ENCODE data around the gene KCNQ2.

KCNQ2 gene

DNA sequence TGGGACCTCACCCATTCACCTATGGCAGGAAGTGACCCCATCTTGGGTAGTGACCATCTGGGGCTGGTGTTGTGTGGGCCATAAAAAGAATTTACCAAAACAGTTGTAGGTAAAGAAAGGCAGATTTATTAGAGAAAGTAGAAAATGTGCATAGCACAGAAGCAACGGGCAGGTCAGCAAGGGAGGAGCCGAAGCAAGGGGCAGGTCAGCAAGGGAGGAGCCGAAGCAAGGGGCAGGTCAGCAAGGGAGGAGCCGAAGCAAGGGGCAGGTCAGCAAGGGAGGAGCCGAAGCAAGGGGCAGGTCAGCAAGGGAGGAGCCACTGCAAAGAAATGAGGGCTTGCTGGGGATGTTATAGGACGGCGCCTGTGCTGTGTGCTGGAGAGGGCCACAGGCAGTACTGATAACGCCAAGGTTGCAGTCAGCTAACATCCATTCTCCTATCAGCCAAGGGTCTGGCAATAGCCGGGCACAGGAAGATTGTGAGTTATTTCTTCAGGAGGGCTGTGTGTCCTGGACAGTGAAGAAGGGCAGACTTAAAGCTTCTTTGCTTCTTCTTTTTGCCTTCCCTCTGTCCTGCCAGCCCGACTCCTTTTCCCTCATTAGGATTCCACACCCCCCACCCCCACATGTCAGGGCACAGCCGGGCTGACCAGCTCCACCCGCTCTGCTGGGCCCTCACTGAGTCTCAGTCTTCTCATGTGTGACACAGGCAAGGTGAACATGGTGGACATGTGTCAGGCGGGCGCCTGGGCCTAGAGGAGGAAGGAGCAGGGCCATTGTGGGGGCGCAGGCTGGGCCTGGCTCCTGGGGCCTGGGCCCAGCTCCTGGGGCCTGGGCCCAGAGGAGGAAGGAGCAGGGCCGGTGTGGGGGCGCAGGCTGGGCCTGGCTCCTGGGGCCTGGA is 79.7 kb downstream of the KCNQ2 start:
- no peak for TF ChIP-seq EP300 (IDR thresholded peaks at IDR 0.05; ENCODE audit: borderline replicate concordance)

DNA sequence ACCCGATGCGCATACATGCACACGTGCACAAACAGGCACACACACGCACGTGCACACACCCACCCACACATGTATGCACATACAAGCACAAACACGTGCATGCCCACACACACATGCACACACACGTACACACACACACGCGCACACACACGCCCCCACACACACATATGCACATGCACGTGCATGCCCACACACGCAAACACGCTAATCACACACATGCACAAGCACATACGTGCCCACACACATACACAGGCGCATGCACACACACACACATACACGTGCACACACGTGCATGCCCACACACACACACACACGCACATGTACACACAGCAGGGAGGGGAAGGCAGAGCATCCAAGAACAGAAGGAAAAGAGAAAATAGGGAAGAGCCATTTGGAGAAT is 84.5 kb downstream of the KCNQ2 start:
- TF ChIP-seq NFIC (IDR thresholded peaks at IDR 0.05) = no peak
- TF ChIP-seq, protein P1, sequence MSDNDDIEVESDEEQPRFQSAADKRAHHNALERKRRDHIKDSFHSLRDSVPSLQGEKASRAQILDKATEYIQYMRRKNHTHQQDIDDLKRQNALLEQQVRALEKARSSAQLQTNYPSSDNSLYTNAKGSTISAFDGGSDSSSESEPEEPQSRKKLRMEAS (IDR thresholded peaks at IDR 0.05) = no peak

DNA sequence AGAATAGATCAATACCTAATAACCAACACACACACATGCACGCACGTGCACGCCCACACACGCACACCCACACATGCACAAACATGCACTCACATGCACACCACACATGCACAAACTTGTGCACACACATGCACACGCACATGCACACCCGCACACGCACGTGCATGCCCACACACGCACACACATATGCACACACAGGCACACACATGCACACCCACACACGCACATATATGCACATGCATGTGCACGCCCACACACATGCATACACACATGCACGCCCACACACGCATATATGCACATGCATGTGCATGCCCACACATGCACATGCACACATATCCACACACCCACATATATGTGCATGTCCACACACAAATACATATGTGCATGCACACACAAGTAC is 85.1 kb downstream of the KCNQ2 start:
- no peak for TF ChIP-seq NFIC (IDR thresholded peaks at IDR 0.05)
- TF ChIP-seq EP300 (IDR thresholded peaks at IDR 0.05; ENCODE audit: borderline replicate concordance) = no peak
- TF ChIP-seq, protein P2, sequence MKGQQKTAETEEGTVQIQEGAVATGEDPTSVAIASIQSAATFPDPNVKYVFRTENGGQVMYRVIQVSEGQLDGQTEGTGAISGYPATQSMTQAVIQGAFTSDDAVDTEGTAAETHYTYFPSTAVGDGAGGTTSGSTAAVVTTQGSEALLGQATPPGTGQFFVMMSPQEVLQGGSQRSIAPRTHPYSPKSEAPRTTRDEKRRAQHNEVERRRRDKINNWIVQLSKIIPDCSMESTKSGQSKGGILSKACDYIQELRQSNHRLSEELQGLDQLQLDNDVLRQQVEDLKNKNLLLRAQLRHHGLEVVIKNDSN (IDR thresholded peaks at IDR 0.05) = no peak
- TF ChIP-seq CREB1 (IDR thresholded peaks at IDR 0.05; ENCODE audit: low read depth) = no peak
- TF ChIP-seq RAD21 (IDR thresholded peaks at IDR 0.05; ENCODE audit: low read depth) = no peak
- no peak for TF ChIP-seq ZBTB7A (IDR thresholded peaks at IDR 0.05; ENCODE audit: low read depth)

DNA sequence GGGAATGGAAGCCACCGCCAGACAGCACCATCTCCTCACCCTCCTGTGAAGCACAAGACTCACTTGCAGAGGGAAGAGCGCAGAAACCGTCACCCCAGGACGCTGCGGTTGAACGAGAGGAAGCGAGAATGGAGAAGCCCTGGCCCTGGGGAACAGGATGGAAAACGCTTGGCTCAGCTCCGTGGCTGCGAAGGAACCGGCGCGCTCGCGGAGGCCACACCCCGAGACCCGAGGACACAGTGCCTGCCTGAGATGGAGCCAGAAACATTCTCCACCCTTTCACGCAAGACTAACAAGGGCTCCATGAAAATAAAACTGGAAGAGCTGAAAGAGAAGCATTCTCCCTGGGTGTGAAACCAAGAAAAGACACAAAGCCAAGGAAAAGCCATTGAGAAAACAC is 86.0 kb downstream of the KCNQ2 start:
- TF ChIP-seq EP300 (IDR thresholded peaks at IDR 0.05; ENCODE audit: borderline replicate concordance) (no peak), CREB1 (IDR thresholded peaks at IDR 0.05; ENCODE audit: low read depth) (no peak), TAF1 (IDR thresholded peaks at IDR 0.05; ENCODE audit: low read depth) (no peak), FOXM1 (IDR thresholded peaks at IDR 0.05; ENCODE audit: borderline replicate concordance, low read depth) (no peak), RAD21 (IDR thresholded peaks at IDR 0.05; ENCODE audit: low read depth) (no peak)
- TF ChIP-seq, protein P2 (IDR thresholded peaks at IDR 0.05) = no peak
- TF ChIP-seq, protein P1 (IDR thresholded peaks at IDR 0.05) = no peak
- TF ChIP-seq, protein P3, sequence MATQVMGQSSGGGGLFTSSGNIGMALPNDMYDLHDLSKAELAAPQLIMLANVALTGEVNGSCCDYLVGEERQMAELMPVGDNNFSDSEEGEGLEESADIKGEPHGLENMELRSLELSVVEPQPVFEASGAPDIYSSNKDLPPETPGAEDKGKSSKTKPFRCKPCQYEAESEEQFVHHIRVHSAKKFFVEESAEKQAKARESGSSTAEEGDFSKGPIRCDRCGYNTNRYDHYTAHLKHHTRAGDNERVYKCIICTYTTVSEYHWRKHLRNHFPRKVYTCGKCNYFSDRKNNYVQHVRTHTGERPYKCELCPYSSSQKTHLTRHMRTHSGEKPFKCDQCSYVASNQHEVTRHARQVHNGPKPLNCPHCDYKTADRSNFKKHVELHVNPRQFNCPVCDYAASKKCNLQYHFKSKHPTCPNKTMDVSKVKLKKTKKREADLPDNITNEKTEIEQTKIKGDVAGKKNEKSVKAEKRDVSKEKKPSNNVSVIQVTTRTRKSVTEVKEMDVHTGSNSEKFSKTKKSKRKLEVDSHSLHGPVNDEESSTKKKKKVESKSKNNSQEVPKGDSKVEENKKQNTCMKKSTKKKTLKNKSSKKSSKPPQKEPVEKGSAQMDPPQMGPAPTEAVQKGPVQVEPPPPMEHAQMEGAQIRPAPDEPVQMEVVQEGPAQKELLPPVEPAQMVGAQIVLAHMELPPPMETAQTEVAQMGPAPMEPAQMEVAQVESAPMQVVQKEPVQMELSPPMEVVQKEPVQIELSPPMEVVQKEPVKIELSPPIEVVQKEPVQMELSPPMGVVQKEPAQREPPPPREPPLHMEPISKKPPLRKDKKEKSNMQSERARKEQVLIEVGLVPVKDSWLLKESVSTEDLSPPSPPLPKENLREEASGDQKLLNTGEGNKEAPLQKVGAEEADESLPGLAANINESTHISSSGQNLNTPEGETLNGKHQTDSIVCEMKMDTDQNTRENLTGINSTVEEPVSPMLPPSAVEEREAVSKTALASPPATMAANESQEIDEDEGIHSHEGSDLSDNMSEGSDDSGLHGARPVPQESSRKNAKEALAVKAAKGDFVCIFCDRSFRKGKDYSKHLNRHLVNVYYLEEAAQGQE (IDR thresholded peaks at IDR 0.05; ENCODE audit: low read depth) = no peak

DNA sequence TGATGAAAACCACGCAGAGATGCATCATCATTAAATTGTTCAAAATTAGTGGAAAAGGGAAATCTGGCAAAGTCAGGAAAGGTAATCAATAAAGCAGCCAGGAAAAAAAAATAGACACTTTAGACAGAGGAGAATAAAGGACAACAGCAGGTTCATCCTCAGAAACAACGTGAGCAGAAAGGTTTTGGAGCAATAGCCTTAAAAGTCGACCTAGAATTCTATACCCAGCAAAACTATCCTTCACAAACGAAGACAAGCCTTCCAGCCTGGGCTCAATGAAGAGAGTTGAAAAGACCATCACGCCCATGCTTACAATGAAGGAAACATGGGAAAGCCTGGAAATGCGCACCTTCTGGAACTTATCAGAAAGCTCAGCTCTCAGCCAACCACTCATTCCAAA is 86.6 kb downstream of the KCNQ2 start:
- TF ChIP-seq TEAD4 (IDR thresholded peaks at IDR 0.05) (no peak), NFIC (IDR thresholded peaks at IDR 0.05) (no peak), YY1 (IDR thresholded peaks at IDR 0.05; ENCODE audit: low read depth) (no peak), TCF12 (IDR thresholded peaks at IDR 0.05; ENCODE audit: low read depth) (no peak), EGR1 (IDR thresholded peaks at IDR 0.05) (no peak), RAD21 (IDR thresholded peaks at IDR 0.05; ENCODE audit: low read depth) (no peak), CEBPB (IDR thresholded peaks at IDR 0.05) (no peak), ZBTB7A (IDR thresholded peaks at IDR 0.05; ENCODE audit: low read depth) (no peak), TAF1 (IDR thresholded peaks at IDR 0.05; ENCODE audit: low read depth) (no peak), CREB1 (IDR thresholded peaks at IDR 0.05; ENCODE audit: low read depth) (no peak), EP300 (IDR thresholded peaks at IDR 0.05; ENCODE audit: borderline replicate concordance) (no peak)
- TF ChIP-seq, protein P3 (IDR thresholded peaks at IDR 0.05; ENCODE audit: low read depth) = no peak
- TF ChIP-seq, protein P2 (IDR thresholded peaks at IDR 0.05) = no peak
- TF ChIP-seq, protein P1 (IDR thresholded peaks at IDR 0.05) = no peak

DNA sequence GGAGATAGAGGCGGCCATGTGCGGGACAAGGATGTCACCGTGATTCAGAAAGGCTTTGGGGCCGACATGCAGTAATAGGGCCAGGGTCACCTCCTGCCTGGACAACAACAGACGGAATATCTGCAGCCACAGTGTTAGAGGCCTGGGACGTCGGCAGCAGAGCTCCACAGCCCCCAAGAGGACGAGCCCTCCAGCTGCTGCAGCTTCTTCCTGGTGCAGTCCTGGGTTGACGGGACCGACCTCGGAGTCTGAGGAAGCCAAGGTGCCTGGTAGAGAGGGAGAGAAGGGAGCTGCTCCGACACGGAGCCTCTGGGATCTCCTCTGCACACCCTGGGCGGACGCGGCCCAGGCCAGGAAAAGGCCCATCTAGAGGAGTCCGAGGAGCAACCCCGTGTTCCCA is 88.1 kb downstream of the KCNQ2 start:
- TF ChIP-seq CREB1 (IDR thresholded peaks at IDR 0.05; ENCODE audit: low read depth) (no peak), EGR1 (IDR thresholded peaks at IDR 0.05) (no peak), NFIC (IDR thresholded peaks at IDR 0.05) (no peak)
- TF ChIP-seq, protein P3 (IDR thresholded peaks at IDR 0.05; ENCODE audit: low read depth) = no peak
